ENCODE data around the gene IL17F.

Gene IL17F

DNA sequence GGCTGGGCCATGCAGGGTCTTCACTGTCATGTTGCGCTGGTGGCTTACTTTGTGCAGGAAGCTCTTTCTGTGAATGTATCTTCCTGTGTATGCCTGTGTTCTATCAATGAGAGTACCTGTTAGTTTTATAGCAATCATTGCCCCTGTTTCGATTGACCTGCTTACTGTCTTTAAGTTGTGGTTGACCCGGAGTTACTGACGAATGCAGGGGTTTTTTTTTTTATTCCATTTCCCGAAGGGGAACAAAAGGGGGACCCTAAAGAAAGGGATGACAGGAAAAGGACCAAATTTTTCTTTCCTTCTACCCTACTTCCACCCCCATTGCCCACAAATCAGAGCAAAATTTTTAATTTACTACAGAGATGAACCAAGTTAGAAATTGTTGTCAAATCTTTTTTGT is at the start of gene IL17F:
TSS of gene IL17F (minus strand) at position 101 of the 400 bp plus-strand sequence. CDS start at position 30, 71 bp downstream.
- DNase-seq, result no peak

GRCh38 chr6:52293067-52293466 is 48.8 kb upstream of the IL17F start:
- no peak for DNase-seq

- DNase-seq, result no peak
Observed at GRCh38 chr6:52288841-52289240, 44.5 kb upstream of the IL17F start.

DNA sequence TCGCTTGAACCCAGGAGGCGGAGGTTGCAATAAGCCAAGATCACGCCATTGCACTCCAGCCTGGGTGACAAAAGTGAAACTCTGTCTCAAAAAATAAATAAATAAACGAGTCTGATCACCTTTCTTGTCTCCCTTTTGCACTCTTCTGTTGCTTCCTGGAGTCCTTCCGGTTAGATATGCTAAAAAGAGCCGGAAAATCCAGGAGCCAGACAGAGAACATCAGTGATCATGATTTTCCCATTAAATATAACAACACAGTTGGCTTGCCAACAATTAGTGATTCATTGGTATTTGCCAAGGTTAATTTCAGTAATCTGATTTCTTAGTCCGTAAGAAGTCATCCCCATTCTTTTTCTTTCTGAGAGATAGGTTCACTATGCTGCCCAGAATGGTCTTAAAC is 43.9 kb upstream of the IL17F start:
- no peak for DNase-seq

GRCh38 chr6:52286798-52287432 is 42.6 kb upstream of the IL17F start:
- peak; percentile 24 for DNase-seq

- DNase-seq, result no peak
Observed at GRCh38 chr6:52285177-52286068, 41.1 kb upstream of the IL17F start.

GRCh38 chr6:52284460-52285176 is 40.3 kb upstream of the IL17F start, which contains the start of gene MCM3:
Gene MCM3, minus strand, starts transcription at chr6:52284742. Its CDS starts 68 bp downstream, at chr6:52284674.
- peak; percentile 99 for DNase-seq

- DNase-seq, result no peak
Observed at GRCh38 chr6:52284131-52284459, 39.8 kb upstream of the IL17F start.

GRCh38 chr6:52283111-52283510 is 38.8 kb upstream of the IL17F start:
- no peak for DNase-seq

- DNase-seq, result no peak
Observed at GRCh38 chr6:52276130-52276529, 31.8 kb upstream of the IL17F start.

GRCh38 chr6:52271852-52272460 is 27.7 kb upstream of the IL17F start:
- no peak for DNase-seq

DNA sequence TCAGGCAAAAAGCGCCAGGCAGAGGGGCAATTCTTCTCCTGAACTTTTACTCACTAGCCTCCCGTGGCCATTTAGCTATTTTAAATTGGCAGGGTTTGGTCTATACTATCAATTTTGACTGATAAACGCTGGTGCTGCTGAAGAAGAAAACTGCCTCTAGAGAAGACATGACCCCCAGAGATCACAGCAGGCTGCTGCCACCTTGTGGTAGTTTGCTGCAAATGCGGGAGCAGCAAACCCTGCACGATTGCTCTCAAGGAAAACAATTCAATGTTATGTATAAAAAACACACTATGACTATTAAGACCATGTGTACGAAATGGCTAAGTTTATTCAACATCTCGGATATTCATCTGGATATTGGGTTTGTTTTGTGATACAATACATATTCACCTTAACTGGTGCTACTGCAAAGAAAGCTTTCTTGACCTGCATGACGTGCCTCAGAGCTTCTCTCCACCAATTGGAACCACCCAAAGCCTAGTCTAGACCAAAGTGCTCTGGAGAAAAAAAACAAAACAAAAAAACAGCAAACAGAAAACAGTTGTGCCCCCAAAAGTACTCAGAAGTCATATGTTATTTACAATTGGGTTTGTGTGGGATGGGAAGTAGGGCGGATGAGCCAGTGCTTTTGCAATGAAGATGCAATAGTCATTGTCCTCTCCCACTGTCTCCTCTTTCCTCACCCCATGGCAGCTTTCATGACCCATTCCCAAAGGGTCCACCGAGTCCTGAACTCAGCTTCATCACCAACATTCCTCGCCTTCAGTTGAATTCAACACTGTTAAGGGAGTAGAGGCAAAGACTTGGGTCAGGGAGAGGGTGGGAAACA is 19.6 kb upstream of the IL17F start:
- DNase-seq, result peak; percentile 56

DNA sequence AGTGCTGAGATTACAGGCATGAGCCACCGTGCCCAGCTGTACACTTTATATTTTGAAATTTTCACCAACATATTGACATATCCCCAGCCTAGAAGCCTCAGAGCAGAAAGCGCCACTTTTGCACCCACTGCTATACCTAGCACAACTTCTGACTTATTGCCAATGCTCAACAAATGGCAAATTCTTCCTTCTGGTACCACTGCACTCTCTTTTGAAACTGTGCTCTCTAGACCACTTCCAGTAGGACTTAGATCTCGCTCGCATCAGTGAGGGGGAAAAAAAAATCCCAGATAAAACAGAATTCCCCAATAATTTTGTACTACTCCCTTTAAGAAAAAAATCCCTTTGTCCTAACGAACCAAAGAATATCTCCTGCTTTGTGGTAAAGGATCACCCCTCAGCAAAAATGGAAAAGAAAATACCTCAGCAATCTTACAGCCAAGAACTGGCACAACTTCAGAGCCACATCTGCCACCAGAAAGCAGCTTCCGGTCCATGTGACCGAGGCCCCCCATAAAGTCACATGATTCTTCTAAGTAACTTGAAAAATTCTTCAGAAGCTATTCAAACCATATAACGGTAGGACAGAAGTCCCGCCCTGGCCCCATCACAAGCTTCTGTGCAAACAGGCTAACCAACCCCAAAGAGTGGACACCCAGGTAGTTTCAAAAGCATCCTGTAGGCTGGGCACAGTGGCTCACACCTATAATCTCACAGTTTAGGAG is 18.5 kb upstream of the IL17F start:
- no peak for DNase-seq

- no peak for DNase-seq
Observed at GRCh38 chr6:52261229-52261628, 16.9 kb upstream of the IL17F start.

DNA sequence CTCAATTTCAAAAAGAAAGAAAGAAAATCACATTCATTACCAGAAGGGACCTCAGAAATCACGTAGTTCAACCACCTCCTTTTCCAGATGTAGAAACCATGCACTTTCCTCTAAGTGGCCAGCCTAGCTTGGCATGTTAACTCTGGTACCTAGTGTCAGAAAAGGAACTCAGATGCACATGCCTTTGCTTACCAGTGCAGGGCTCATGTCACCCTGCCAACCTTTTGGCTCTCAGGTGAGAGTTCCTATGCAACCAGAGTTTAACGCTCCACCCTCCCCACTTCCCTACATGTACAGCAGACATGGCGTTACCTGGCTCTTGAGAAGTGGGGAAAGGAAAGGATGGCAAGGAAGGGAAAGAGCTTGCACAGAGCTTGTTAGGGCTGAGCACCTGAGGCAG is 16.3 kb upstream of the IL17F start:
- DNase-seq, result no peak

- DNase-seq, result no peak
Observed at GRCh38 chr6:52255434-52255833, 11.1 kb upstream of the IL17F start.

DNA sequence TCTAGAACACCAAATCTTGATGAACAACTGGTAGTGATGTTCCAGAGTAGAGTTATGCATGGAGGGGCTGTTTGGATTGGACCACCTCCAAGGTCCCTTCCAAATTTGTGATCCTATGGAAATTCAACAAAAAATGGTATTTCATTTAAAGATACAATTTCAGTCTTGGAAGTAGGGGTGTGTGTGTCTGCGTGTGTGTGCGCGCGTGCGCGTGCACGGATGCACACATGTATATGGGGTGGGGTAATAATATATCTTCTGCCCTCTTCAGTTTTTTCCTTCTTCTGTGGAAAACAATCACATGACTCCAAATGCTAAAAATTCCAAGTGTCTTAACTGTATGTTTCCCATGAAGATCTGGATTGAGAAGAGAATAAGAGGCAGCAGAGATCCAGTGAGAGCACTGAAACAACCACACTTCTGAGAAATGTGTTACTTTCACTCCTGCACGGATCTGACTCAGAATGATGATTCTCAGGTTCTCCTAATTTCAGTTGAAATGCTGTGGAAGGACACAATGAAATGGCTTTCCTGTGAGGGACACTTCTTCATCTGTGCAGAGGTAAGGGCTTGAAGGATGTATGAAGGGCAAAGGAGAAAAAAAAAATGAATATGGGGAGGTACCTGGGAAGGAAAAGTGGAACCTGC is 10.6 kb upstream of the IL17F start:
- no peak for DNase-seq

- no peak for DNase-seq
Observed at GRCh38 chr6:52253494-52253893, 9.2 kb upstream of the IL17F start.

GRCh38 chr6:52251113-52251512 is 6.8 kb upstream of the IL17F start:
- DNase-seq, result no peak

GRCh38 chr6:52249078-52249477 is 4.8 kb upstream of the IL17F start:
- no peak for DNase-seq

DNA sequence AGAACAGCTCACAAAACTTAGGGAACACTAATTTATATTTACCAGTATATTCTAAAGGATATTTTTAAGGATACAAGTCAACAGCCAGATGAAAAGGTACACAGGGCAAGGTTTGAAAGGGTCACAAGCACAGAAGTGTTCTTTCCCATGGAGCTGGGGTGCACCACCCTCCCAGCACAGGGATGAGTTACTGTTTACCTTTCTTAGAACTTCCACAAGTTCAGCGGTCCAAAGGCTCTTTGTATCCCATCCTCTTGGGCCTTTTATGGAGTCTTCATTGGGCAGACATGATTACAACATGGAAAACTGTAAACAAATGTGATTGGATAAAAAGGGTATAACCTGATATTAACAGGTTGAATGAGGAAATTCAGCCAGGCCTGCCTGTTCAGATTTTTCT is 1.1 kb upstream of the IL17F start:
- no peak for DNase-seq
